ENCODE data around the gene ALKBH5. TPM values are rescaled to one million over a fixed set of nuclear protein-coding genes. Genes with fewer than 3 reads are reported as not detected.

ALKBH5 gene
- total and polyA plus RNA-seq, 9 of the 15 experiments (the other 6 are each of a cell fraction or from before 2014, with no cell fraction given): 11.4 to 70.0 (median 47.4) TPM

- TF ChIP-seq PBX2 (CRISPR knock-in tag; IDR thresholded peaks at IDR 0.05; ENCODE audit: low read depth): no peak
- TF ChIP-seq PBX2 (tag; conservative IDR thresholded peaks at IDR 0.05; ENCODE audit: low read depth): no peak
- peak; percentile 84 for TF ChIP-seq MAX (CRISPR knock-in tag; IDR thresholded peaks at IDR 0.05)
- peak in 1 of 2 experiments; percentile 71; a peak in 1 of 4 replicates for TF ChIP-seq TEAD1 (CRISPR knock-in tag; IDR thresholded peaks at IDR 0.05)
- peak; percentile 72 for TF ChIP-seq ARID4B (CRISPR knock-in tag; IDR thresholded peaks at IDR 0.05)
- TF ChIP-seq GABPB1 (CRISPR knock-in tag; IDR thresholded peaks at IDR 0.05): no peak
- TF ChIP-seq XRCC5 (IDR thresholded peaks at IDR 0.05; ENCODE audit: low read depth, low read length): no peak
- TF ChIP-seq KAT7 (CRISPR knock-in tag; IDR thresholded peaks at IDR 0.05; ENCODE audit: borderline replicate concordance): peak; percentile 91
- no peak for TF ChIP-seq MIER1 (IDR thresholded peaks at IDR 0.05; ENCODE audit: low read depth)
- peak; percentile 83 for TF ChIP-seq CREM (IDR thresholded peaks at IDR 0.05; ENCODE audit: low read depth)
- TF ChIP-seq ZNF589 (CRISPR knock-in tag; IDR thresholded peaks at IDR 0.05; ENCODE audit: low read depth): no peak
These were observed 759 bp downstream of the ALKBH5 start (continued) for GRCh38 chr17:18184143-18185031.
